Transverse colon (tissue), 4 donors: Measurements from ENCODE around the gene GPR78.

ENCODE experiments used
- POLR2A ChIP-seq: fragments of 450-650 bp; IDR thresholded peaks from one replicate; pipeline ENCODE4 v1.6.1; 2016; ENCODE audit warnings: antibody characterized with exemption, mild to moderate bottlenecking, moderate library complexity
- POLR2AphosphoS5 ChIP-seq, 3 donors: sonication (generic); formaldehyde crosslinking; IDR thresholded peaks; one replicate each; pipeline ENCODE4 v1.6.1; 2016; ENCODE audit warnings: antibody characterized with exemption in 3 of 3
- TF ChIP-seq, protein P1 (sequence below), 5 experiments: fragments of 200-600 bp in 3 of 5; fragments of 450-650 bp in 2 of 5; sonication (generic) in 3 of 5; IDR thresholded peaks; 1 replicate in 2 of 5; 2 replicates in 3 of 5; pipeline ENCODE4 v1.5.1; 2016 to 2017; ENCODE audit warnings: antibody characterized with exemption in 5 of 5, inconsistent platforms in 3 of 5, mild to moderate bottlenecking in 2 of 5, moderate library complexity in 1 of 5

GRCh38 chr4:8615366-8615765, 35.2 kb downstream of the GPR78 start:
- TF ChIP-seq POLR2A: no peak
- TF ChIP-seq, protein P1, sequence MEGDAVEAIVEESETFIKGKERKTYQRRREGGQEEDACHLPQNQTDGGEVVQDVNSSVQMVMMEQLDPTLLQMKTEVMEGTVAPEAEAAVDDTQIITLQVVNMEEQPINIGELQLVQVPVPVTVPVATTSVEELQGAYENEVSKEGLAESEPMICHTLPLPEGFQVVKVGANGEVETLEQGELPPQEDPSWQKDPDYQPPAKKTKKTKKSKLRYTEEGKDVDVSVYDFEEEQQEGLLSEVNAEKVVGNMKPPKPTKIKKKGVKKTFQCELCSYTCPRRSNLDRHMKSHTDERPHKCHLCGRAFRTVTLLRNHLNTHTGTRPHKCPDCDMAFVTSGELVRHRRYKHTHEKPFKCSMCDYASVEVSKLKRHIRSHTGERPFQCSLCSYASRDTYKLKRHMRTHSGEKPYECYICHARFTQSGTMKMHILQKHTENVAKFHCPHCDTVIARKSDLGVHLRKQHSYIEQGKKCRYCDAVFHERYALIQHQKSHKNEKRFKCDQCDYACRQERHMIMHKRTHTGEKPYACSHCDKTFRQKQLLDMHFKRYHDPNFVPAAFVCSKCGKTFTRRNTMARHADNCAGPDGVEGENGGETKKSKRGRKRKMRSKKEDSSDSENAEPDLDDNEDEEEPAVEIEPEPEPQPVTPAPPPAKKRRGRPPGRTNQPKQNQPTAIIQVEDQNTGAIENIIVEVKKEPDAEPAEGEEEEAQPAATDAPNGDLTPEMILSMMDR (IDR thresholded peaks at IDR 0.05): no peak
- TF ChIP-seq POLR2AphosphoS5 (IDR thresholded peaks at IDR 0.05): no peak
